Karpas-422 (cell line): Measurements from ENCODE around the gene TEX19. TPM values are rescaled to one million over a fixed set of nuclear protein-coding genes. Genes with fewer than 3 reads are reported as not detected.
"Not testable (repeated sequence)": the region's sequence is repeated elsewhere in the genome, so short reads cannot be mapped to it uniquely, and the experiment has no call there.

Experiments
- DNase-seq: peaks from one replicate; pipeline ENCODE4 v3.0.0-alpha.2; 2015
- H2AFZ ChIP-seq: fragments of 200-600 bp; sonication (generic); 2 replicates; pipeline ENCODE4 v1.6.1; 2014; ENCODE audit warnings: antibody characterized with exemption, low read length, mixed read lengths
- H3K27ac ChIP-seq: fragments of 200-600 bp; sonication (generic); 2 replicates; pipeline ENCODE4 v1.5.1; 2014; ENCODE audit warnings: mild to moderate bottlenecking, low read length, moderate library complexity
- H3K27me3 ChIP-seq: fragments of 200-600 bp; sonication (generic); 2 replicates; pipeline ENCODE4 v1.6.1; 2014; ENCODE audit warnings: low read length, mixed read lengths
- H3K36me3 ChIP-seq: fragments of 200-600 bp; sonication (generic); 2 replicates; pipeline ENCODE4 v1.6.1; 2014; ENCODE audit warnings: low read length, mixed read lengths; ENCODE audit not compliant: insufficient read depth
- H3K4me1 ChIP-seq: fragments of 200-600 bp; sonication (generic); 2 replicates; pipeline ENCODE4 v1.6.1; 2014; ENCODE audit warnings: mild to moderate bottlenecking, low read length, mixed read lengths
- H3K4me2 ChIP-seq: fragments of 200-600 bp; sonication (generic); 2 replicates; pipeline ENCODE4 v1.6.1; 2014; ENCODE audit warnings: low read length, low read depth, mild to moderate bottlenecking; ENCODE audit not compliant: poor library complexity, severe bottlenecking
- H3K4me3 ChIP-seq: fragments of 200-600 bp; sonication (generic); 2 replicates; pipeline ENCODE4 v1.5.1; 2014; ENCODE audit warnings: mild to moderate bottlenecking, antibody characterized with exemption, low read length, mixed read lengths
- H3K79me2 ChIP-seq: fragments of 200-600 bp; sonication (generic); 2 replicates; pipeline ENCODE4 v1.6.1; 2014; ENCODE audit warnings: mild to moderate bottlenecking, low read length, mixed read lengths
- H3K9ac ChIP-seq: fragments of 200-600 bp; sonication (generic); 2 replicates; pipeline ENCODE4 v1.6.0; 2014; ENCODE audit warnings: low read length
- H3K9me2 ChIP-seq: fragments of 200-600 bp; sonication (generic), shearing (Covaris generic); replicated peaks from 2 replicates; pipeline ENCODE4 v1.6.0; 2014; ENCODE audit warnings: mild to moderate bottlenecking, low read length, moderate library complexity; ENCODE audit not compliant: insufficient read depth
- H3K9me3 ChIP-seq: fragments of 300-700, 200-600 bp; sonication (generic); 2 replicates; pipeline ENCODE4 v1.6.1; 2014; ENCODE audit warnings: low read length, mixed read lengths
- H4K20me1 ChIP-seq: fragments of 200-600 bp; sonication (generic); 2 replicates; pipeline ENCODE4 v1.6.1; 2014; ENCODE audit warnings: mild to moderate bottlenecking, antibody characterized with exemption, low read length, low read depth; ENCODE audit not compliant: insufficient read depth
- total RNA-seq: library from RNA; depleted of rRNA; stranded (reverse); fragments of >200 nt; shearing (Covaris generic); gene quantifications from 2 replicates; pipeline ENCODE4 v1.2.3, GENCODE V29; 2014; ENCODE audit warnings: low replicate concordance

TEX19 gene
- total RNA-seq, 1 experiment from 2014 or later: 0.34 TPM

GRCh38 chr17:82408288-82408937 is 49.4 kb downstream of the TEX19 start:
- H3K9me2 ChIP-seq: no peaks in the 10 kb centered on the region
- no peaks in the 10 kb centered on the region for H3K36me3 ChIP-seq
- no peak overlapping the region for H3K4me2 ChIP-seq
- no peak for DNase-seq
- H3K4me1 ChIP-seq: no peaks in the 10 kb centered on the region
- no peaks in the 10 kb centered on the region for H3K27me3 ChIP-seq
- no peak overlapping the region for H3K27ac ChIP-seq
- H4K20me1 ChIP-seq: no peaks in the 10 kb centered on the region
- H3K4me3 ChIP-seq: no peak overlapping the region
- no peak overlapping the region for H2AFZ ChIP-seq
- no peak overlapping the region for H3K9ac ChIP-seq
- no peaks in the 10 kb centered on the region for H3K79me2 ChIP-seq
- no peaks in the 10 kb centered on the region for H3K9me3 ChIP-seq

DNA sequence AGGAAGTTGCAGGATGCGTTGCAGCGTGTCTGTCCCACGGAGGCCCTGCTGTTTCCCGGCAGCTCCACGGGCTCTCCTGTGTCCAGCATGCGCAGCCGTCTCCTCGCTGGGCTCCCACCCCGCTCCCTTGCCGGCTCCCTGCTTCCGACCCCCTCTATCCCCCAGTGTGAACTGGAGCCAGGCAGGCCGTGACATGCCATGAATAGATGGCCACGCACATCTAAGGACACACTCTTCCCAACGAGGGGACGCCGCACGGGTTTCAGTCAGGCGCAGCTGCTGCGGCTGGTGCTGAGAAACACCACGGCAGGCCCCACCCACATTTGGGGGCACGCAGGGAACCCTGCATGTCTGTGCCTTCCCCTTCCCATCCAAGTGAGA is 49.9 kb downstream of the TEX19 start:
- H3K4me2 ChIP-seq: no peak overlapping the region
- H3K79me2 ChIP-seq: no peaks in the 10 kb centered on the region
- H3K4me3 ChIP-seq: no peak overlapping the region
- H3K36me3 ChIP-seq: no peaks in the 10 kb centered on the region
- no peak for DNase-seq
- no peaks in the 10 kb centered on the region for H3K9me3 ChIP-seq
- no peak overlapping the region for H3K27ac ChIP-seq
- H3K9ac ChIP-seq: no peak overlapping the region
- H3K4me1 ChIP-seq: no peaks in the 10 kb centered on the region
- no peaks in the 10 kb centered on the region for H3K27me3 ChIP-seq
- H3K9me2 ChIP-seq: no peaks in the 10 kb centered on the region
- no peak overlapping the region for H2AFZ ChIP-seq
- no peaks in the 10 kb centered on the region for H4K20me1 ChIP-seq

DNA sequence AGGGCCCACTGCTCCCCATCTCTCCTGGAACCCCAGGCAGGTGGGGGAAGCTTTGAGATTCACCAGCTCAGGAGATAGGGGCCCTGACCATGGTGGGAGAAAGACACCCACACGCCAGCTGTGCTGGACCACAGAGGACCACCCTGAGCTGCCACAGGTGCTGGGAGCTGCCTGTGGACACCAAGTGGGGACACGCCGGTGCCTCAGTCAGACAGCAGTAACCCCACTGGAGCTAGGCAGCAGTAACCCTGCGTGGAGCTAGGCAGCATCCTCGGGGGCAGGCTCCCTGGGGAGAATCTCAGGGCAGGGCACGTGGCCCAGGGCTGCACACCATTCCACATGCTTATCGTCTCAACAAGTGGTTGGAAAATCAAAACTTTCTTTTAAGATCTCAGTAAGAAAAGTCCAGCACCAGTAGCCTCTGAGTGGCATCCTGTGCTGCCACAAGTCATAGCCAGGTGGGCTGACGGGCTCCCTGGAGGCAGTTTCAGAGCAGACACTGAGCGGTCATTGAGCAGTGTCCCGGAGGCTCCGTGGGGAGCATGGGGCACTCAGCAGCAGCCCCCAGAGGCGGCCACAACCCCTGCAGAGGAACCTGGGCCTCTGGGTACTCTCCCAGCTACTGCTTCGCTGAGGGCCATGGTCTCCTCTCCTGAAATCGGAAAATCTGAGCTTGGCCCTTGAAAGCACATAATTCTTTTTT is 51.1 kb downstream of the TEX19 start:
- Histone ChIP-seq H3K9me3 (no peaks in the 10 kb centered on the region), H3K9ac (no peak overlapping the region), H4K20me1 (peaks cover 1% of the 10 kb centered on the region; the same call in 1 of the 2 replicates), H3K4me1 (no peaks in the 10 kb centered on the region), H3K79me2 (no peaks in the 10 kb centered on the region), H3K4me3 (no peak overlapping the region), H2AFZ (no peak overlapping the region), H3K27ac (no peak overlapping the region), H3K36me3 (no peaks in the 10 kb centered on the region), H3K27me3 (no peaks in the 10 kb centered on the region), H3K4me2 (no peak overlapping the region), H3K9me2 (no peaks in the 10 kb centered on the region)
- no peak for DNase-seq

DNA sequence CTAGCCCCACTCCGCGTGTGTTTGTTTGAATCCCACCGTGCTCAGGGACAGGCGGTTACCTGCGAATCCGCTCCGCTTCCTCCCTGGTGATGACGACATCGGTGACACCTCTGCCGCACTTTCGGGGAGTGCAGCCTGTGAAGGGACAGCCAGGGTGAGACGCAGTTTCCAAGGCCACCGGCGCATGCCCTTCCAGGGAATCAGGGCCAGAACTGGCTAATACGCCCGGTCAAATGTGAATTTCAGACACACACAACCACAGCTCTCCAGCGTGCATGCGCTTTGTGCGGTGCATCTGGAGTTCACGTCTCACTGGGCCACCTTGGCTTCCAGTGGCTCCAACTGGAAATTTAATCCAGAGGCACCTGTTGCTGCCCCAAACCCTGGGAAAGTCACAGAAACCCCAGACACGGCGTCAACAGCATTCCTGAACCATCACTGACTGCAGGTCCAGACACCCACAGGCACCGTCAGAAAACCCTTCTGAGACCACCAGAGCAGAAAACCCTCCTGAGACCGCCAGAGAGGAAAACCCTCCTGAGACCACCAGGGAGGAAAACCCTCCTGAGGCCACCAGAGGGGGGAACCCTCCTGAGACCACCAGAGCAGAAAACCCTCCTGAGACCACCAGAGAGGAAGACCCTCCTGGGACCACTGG is 52.5 kb downstream of the TEX19 start:
- H3K27me3 ChIP-seq: no peaks in the 10 kb centered on the region
- no peak overlapping the region for H3K9ac ChIP-seq
- H4K20me1 ChIP-seq: peaks cover 9% of the 10 kb centered on the region; the same call in 1 of the 2 replicates
- no peaks in the 10 kb centered on the region for H3K79me2 ChIP-seq
- no peaks in the 10 kb centered on the region for H3K9me2 ChIP-seq
- no peak overlapping the region for H3K4me2 ChIP-seq
- no peak for DNase-seq
- H3K27ac ChIP-seq: no peak overlapping the region
- no peaks in the 10 kb centered on the region for H3K36me3 ChIP-seq
- H3K4me1 ChIP-seq: no peaks in the 10 kb centered on the region
- H2AFZ ChIP-seq: no peak overlapping the region
- no peak overlapping the region for H3K4me3 ChIP-seq
- H3K9me3 ChIP-seq: no peaks in the 10 kb centered on the region

- peaks cover 10% of the 10 kb centered on the region; the same call in 1 of the 2 replicates for H4K20me1 ChIP-seq
- H3K27ac ChIP-seq, H3K4me2 ChIP-seq, H3K27me3 ChIP-seq, H3K9me3 ChIP-seq, H3K9ac ChIP-seq, H3K9me2 ChIP-seq, H3K36me3 ChIP-seq, H2AFZ ChIP-seq, H3K79me2 ChIP-seq, H3K4me3 ChIP-seq, H3K4me1 ChIP-seq, DNase-seq: not testable (repeated sequence)
These were observed 53.0 kb downstream of the TEX19 start for GRCh38 chr17:82412081-82412480.

DNA sequence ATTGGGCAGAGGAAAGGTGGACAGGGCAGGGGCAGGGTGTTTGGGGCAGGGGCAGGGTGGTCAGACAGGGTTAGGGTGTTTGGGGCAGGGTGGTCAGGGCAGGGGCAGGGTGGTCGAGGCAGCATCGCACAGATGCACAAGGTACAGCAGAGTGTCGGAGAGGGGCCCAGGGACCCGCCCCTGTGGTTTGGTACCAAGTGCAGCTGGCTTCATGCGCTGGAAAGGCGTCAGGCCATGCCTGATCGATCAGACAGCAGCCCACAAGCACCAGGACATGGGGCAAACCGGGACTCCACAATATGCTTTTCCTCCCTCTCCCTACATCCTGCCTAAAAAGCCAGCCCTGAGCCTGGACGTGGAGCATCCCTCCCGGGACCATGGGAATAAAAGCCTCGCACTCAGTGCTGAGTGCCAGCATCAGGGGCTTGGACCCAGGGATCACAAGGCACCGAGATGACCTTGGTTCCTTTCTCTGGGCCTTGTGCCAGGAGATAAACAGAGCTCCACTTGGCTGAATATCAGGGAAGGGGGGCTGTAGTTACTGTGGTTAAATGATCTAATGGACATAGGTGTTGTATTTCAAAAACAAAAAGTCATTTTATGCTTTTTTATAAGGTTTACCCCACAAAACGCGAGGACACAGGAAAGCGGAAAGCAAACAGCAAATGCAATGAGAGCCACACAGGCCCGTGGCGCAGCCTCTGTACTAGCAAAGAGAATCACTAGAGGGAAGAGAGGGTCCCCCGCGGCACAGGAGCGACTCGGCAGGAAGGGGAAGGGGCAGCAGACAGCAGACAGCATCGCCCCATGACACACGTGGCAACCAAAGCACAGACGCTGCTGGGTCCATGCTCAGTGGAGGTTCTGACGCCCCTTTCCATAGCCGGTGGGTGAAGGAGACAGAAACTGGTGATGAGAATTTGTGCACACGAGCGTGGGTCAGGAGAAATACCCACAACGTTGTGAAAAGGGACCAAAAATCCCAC is 53.8 kb downstream of the TEX19 start:
- H3K4me2 ChIP-seq: no peak overlapping the region

More for the DNA sequence above, 53.8 kb downstream of the TEX19 start:
- Histone ChIP-seq H3K9ac (no peak overlapping the region), H2AFZ (no peak overlapping the region), H3K27me3 (no peaks in the 10 kb centered on the region), H3K4me1 (peaks cover 4% of the 10 kb centered on the region), H3K4me3 (no peak overlapping the region), H4K20me1 (peaks cover 16% of the 10 kb centered on the region; the same call in 1 of the 2 replicates), H3K36me3 (no peaks in the 10 kb centered on the region), H3K79me2 (no peaks in the 10 kb centered on the region), H3K9me3 (no peaks in the 10 kb centered on the region), H3K9me2 (no peaks in the 10 kb centered on the region), H3K27ac (no peak overlapping the region)
- DNase-seq: no peak
